NCI-H1436 (cell line): Measurements from ENCODE around the gene RCAN2.

Experiments
- DNase-seq: peaks from one replicate; lab custom pipeline; 2025; lab: John Stamatoyannopoulos, UW

The RCAN2 gene

GRCh38 chr6:46491201-46491627 is at the start of gene RCAN2:
Gene RCAN2, minus strand, starts transcription at chr6:46491449.
- DNase-seq, result peak; percentile 50

GRCh38 chr6:46539866-46540265 is 48.6 kb upstream of the RCAN2 start:
- no peak for DNase-seq

GRCh38 chr6:46538800-46539480 is 47.7 kb upstream of the RCAN2 start:
- DNase-seq, result no peak

DNA sequence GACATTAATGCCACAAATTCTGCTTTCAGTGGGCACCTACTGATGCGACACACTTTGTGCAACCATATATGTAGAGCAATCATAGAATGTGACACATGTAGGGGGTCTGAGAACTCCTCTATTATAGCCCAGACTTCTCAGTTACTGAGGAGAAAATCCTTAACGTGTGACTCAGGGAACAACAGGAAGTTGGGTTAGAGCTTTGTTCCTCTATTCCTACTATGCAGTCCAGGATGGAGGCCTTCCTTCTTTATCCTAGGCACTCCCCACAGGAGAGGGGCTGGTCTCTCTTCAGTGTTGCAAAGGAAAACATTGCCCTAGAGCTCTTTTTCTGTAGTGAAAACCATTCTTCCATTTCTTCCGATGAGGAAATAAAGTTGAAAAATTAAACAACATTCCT is 39.6 kb upstream of the RCAN2 start:
- DNase-seq, result no peak

- DNase-seq, result no peak
Observed at GRCh38 chr6:46528961-46529750, 37.9 kb upstream of the RCAN2 start.

GRCh38 chr6:46526607-46527006 is 35.4 kb upstream of the RCAN2 start:
- no peak for DNase-seq

GRCh38 chr6:46525583-46525982 is 34.3 kb upstream of the RCAN2 start:
- DNase-seq, result no peak

GRCh38 chr6:46521464-46521971 is 30.3 kb upstream of the RCAN2 start:
- no peak for DNase-seq

DNA sequence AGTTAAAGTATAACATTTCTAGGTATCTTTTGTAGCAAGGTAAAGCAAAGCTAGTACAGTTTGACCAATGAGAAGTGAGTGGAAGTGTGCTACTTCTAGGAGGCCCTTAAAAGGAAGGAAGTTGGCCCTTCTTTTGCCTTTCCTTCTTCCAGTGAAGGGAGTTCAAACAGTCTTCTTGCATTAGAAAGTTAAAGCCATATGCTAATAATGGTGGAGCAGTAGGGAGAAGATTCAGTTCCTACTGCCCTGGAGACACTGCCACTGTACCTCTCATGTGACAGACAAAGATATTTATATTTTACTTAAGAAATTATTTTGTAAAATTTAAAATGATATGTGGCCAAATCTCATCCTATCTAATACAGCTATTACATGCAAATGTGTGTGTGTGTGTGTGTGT is 26.0 kb upstream of the RCAN2 start:
- DNase-seq, result no peak

- no peak for DNase-seq
Observed at GRCh38 chr6:46513533-46513932, 22.3 kb upstream of the RCAN2 start.

DNA sequence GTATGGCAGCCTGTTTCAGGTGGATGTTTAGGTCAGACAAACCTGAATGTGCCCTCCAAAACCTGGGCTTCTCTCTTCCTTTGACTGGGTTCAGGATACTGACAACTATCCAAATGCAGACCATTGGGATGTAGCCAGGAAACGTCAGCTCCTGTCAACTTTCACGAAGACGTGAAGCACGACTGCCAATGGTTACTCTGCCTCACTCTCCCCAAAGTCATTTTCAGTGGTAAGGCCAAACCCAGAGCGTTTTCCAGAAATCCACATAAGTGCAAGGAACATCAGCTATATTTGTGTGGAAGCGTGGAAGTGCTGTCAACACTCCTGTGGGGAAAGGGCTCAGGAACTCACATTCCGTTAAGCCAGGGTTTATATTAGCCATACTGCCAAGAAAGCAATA is 20.1 kb upstream of the RCAN2 start:
- no peak for DNase-seq

DNA sequence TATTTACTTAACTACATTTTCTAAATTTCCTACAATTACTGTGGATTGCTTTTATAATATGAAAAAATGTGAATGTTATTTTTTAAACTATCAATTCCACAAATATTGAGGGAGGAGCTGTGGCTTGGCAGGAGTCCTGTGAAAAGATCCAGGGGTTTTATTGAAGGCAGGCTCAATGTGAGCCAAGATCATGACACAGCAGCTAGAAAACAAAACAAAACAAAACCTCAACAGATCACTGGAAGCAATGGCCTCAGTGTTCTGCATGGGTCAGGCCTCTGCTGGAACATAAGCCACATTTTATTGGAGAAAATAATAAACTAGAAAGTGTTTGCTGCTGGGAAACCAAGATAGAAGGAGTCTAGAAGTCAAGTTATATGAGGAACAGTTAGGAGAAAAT is 19.4 kb upstream of the RCAN2 start:
- DNase-seq, result no peak

GRCh38 chr6:46509981-46510510 is 18.8 kb upstream of the RCAN2 start:
- DNase-seq, result no peak

DNA sequence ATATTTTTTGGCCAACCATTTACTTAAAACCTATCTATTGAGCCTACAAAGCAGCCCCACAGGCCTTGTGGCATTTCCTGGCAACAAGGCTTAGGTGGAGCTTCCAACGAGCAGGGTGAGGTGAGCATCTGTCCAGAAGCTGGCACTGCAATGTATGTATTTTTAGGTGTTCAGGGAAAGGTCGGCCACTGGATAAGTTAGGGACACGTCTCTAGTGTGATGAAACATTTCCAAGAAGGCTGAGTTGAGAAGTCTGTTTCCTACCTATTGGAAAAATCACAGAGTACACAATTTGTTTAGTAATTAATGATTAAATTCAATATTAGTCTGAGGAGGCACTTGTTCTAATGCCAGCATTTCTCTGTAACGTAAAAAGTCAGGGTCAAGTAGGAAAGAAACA is 17.8 kb upstream of the RCAN2 start:
- no peak for DNase-seq

- DNase-seq, result no peak
Observed at GRCh38 chr6:46507426-46507825, 16.2 kb upstream of the RCAN2 start.

- DNase-seq, result no peak
Observed at GRCh38 chr6:46505693-46506512, 14.7 kb upstream of the RCAN2 start.

DNA sequence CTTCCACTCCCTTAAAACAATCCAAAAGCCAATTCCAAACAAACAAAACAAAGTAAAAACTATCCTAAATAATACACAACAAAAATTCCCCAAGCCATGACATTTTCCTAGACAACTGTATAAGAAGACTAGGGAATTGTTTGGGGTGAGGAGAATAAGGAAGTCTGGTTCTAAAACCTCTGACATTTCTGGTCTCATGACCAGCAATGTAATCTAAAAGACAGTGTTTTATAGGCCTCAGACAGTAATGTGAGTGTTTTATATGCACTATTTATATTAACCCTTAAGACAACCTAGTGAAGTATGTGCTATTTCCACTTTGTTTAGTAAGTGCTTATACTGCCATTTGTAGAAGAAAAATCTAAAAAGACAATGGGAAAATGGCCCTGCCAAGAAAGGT is 13.0 kb upstream of the RCAN2 start:
- DNase-seq, result no peak

DNA sequence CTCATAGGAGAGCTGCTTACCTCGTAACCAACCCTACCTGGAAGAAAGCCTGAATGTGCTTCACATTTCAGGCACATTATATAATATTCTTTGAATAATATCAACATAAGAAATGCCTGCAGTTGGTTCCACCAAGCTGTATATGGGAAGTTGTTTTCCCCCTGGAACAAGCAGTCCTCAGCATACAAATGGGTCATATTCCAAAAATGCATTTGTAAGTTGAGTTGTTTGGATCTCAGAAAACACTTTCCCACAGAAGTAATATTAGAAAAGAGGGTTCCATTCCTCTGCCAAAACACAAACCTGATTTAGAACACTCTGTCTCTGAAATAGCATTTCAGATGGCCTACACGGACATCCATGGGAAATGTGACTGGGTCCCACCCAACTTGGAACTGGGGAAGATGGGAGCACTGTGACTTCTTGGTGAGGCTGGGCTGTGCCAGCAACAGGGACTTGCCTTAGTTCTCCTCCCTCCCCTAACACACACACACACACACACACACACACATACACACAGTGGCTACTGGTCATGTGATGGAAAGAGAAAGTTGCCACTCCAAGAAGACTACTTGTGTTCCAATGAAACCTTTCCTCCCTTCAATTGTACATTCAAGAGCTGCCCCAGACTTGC is 11.4 kb upstream of the RCAN2 start:
- DNase-seq, result no peak

DNA sequence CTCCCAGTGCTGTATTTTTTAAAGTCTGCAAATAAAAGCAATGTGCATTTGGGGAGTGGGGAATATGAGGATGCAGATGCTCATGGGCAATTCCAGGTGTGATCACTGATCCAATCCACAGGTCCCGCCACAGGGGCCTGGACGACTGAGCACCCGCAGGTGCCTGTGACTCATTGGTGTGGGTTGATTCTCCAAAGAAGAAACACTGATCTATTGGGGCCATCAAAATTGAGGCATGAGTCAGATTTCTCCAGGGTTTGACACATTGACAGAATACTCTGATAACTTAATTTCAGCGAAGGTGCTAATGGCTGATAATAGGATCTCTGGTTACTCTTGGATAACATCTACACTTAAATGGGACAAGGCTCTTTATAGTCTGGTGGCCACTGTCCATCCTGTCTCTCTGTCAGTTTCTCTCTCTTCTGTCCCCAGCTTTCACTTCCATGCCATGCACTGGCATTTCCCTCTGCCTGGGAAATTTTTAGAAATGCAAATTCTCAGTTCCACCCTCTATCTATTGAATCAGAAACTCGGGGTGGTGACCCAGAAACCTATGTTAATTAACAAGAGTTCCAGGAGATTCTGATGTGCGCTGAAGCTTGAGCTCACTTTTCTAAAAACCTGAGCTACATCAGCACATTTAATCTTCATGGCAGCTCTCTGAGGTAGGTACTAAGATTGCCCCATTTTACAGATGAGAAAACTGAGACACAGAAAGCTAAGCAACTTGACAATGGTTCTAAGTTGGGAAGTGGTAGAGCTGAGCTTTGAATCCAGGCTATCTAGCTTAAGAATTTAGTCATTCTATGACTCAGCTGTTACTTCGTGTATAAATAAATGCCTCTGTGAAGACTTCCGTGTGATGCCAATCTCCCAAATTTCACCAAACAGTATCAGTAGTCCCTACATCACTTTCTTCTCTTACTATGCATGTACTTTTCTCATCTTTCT is 10.2 kb upstream of the RCAN2 start:
- no peak for DNase-seq

DNA sequence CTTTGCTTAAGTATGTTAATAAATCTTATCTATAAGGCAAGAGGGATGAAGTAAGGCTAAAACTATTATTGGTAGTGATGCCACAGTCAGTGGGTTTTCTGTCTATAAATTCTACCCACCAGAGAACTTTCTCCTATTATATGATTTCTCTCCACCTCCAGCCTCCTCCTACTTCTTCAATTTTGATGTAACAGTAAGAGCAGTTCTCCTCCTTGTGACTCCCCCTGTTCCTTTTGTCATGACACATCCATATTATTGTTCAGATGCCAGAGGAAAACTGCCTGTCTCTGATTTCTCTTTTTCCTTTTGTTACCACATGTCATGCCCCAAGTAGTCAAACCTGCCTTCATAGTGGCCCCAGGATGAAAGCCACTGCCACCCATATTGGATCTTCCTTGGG is 9.1 kb upstream of the RCAN2 start:
- no peak for DNase-seq
